Suprapubic skin (tissue), 4 donors: Measurements from ENCODE around the gene SUGT1. TPM values are rescaled to one million over a fixed set of nuclear protein-coding genes. Genes with fewer than 3 reads are reported as not detected.
"Not testable (repeated sequence)": the region's sequence is repeated elsewhere in the genome, so short reads cannot be mapped to it uniquely, and the experiment has no call there.

ENCODE experiments used
- DNase-seq, 2 donors: peaks; one replicate each; pipeline ENCODE4 v3.0.0-alpha.2; 2019; ENCODE audit warnings: low spot score in 2 of 2
- H3K27ac ChIP-seq: fragments of 200-600 bp; sonication (generic); one replicate; pipeline ENCODE4 v1.5.1; 2019
- H3K27me3 ChIP-seq: fragments of 200-600 bp; sonication (generic); one replicate; pipeline ENCODE4 v1.5.1; 2019
- H3K36me3 ChIP-seq: fragments of 200-600 bp; sonication (generic); one replicate; pipeline ENCODE4 v1.5.1; 2019
- H3K4me1 ChIP-seq: fragments of 200-600 bp; sonication (generic); one replicate; pipeline ENCODE4 v1.5.1; 2019
- H3K4me3 ChIP-seq: fragments of 200-600 bp; sonication (generic); one replicate; pipeline ENCODE4 v1.5.1; 2019; ENCODE audit warnings: mild to moderate bottlenecking
- H3K9me3 ChIP-seq: fragments of 200-600 bp; sonication (generic); one replicate; pipeline ENCODE4 v1.5.1; 2019
- EP300 ChIP-seq: sonication (generic); formaldehyde crosslinking; IDR thresholded peaks from one replicate; pipeline ENCODE4 v1.6.1; 2017; ENCODE audit warnings: antibody characterized with exemption
- POLR2A ChIP-seq, 2 donors: fragments of 450-650 bp; IDR thresholded peaks; one replicate each; pipeline ENCODE4 v1.6.1; 2017; ENCODE audit warnings: antibody characterized with exemption in 2 of 2, mild to moderate bottlenecking in 2 of 2, moderate library complexity in 2 of 2
- POLR2AphosphoS5 ChIP-seq, 3 donors: sonication (generic); formaldehyde crosslinking; IDR thresholded peaks; one replicate each; pipeline ENCODE4 v1.6.1; 2017; ENCODE audit warnings: antibody characterized with exemption in 3 of 3
- WGBS: methylation state at CpG from one replicate; pipeline ENCODE4 v1.1.5; 2018; 5-methylcytosine and 5-hydroxymethylcytosine counted together
- total RNA-seq, 4 donors: library from RNA; depleted of rRNA; stranded (reverse); fragments of >200 nt; gene quantifications; one replicate each; pipeline ENCODE4 v1.1.0, GENCODE V29; 2016
- TF ChIP-seq, protein P1 (sequence below), 2 donors: fragments of 200-600 bp in 1 of 2; fragments of 450-650 bp in 1 of 2; sonication (generic) in 1 of 2; IDR thresholded peaks; one replicate each; pipeline ENCODE4 v1.5.1; 2016 to 2019; ENCODE audit warnings: antibody characterized with exemption in 2 of 2, mild to moderate bottlenecking in 1 of 2, moderate library complexity in 1 of 2

Gene SUGT1
- total RNA-seq, 4 donors from 2014 or later, result 23.7 to 38.2 (median 28.8) TPM

DNA sequence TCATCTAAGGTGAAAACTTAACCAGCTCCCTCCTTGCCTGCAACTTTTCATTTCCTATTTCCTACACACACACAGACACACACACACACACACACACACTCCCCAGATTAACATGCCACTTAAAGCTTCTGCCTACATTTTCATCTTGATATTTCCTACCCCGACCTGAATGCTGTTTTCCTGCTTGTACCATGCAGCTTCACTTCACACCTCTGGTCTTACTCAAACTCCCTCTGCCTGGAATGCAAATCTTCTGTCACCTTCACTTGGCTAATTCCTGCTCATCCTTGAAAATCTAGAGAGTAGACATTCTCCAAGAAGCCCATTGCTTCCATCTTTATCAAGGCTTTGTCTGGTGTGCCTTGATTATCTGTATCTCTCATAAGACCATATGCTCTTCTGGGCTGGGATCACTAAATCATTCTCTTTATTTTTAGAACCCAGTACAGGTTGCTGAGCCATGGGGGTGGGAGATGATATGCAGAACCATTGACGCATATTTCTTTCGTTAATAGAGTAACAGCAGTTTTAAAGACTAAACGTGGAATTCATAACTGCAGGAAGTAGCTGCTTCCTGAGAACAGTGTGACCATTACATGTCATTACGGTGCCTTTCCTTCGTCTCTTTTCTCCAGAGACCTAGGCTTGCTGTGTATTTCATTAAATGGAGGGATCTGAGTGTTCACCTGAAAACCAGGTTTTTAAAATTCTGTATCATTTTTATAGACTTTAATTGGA lies 49.3 kb downstream of the SUGT1 start:
- no peaks in the 10 kb centered on the region for H3K4me1 ChIP-seq
- H3K27me3 ChIP-seq, result no peaks in the 10 kb centered on the region
- no peak for DNase-seq
- H3K4me3 ChIP-seq, result no peak overlapping the region
- TF ChIP-seq EP300, result no peak
- TF ChIP-seq, protein P1, sequence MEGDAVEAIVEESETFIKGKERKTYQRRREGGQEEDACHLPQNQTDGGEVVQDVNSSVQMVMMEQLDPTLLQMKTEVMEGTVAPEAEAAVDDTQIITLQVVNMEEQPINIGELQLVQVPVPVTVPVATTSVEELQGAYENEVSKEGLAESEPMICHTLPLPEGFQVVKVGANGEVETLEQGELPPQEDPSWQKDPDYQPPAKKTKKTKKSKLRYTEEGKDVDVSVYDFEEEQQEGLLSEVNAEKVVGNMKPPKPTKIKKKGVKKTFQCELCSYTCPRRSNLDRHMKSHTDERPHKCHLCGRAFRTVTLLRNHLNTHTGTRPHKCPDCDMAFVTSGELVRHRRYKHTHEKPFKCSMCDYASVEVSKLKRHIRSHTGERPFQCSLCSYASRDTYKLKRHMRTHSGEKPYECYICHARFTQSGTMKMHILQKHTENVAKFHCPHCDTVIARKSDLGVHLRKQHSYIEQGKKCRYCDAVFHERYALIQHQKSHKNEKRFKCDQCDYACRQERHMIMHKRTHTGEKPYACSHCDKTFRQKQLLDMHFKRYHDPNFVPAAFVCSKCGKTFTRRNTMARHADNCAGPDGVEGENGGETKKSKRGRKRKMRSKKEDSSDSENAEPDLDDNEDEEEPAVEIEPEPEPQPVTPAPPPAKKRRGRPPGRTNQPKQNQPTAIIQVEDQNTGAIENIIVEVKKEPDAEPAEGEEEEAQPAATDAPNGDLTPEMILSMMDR (IDR thresholded peaks at IDR 0.05), result no peak
- TF ChIP-seq POLR2A (IDR thresholded peaks at IDR 0.05), result no peak
- no peak for TF ChIP-seq POLR2AphosphoS5 (IDR thresholded peaks at IDR 0.05)
- H3K27ac ChIP-seq, result no peak overlapping the region
- 63% methylated on average over 6 of the region's 6 CpGs for WGBS
- no peaks in the 10 kb centered on the region for H3K36me3 ChIP-seq
- no peaks in the 10 kb centered on the region for H3K9me3 ChIP-seq

DNA sequence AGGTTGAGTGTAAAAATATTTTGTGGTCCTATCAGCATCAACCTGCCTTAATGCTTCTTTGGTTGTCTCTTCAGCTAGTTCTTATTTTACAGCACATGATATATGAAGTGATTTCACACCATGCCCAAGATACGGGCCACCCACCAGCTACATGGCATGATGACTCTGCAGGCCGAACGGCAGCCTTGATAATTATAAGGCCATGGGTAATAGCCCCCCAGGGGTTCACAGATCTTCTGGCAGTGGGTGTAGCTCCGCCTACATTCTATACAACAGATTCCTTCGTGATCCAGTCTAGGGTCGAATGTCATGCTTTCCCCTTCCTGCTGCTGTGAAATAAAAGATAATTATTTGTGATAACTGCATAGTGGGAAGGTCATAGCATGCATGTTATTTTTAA lies 50.8 kb downstream of the SUGT1 start:
- no peak overlapping the region for H3K4me3 ChIP-seq
- no peak overlapping the region for H3K27ac ChIP-seq
- WGBS, result 50% methylated on average over 6 of the region's 6 CpGs
- H3K27me3 ChIP-seq, result no peaks in the 10 kb centered on the region
- no peaks in the 10 kb centered on the region for H3K9me3 ChIP-seq
- H3K36me3 ChIP-seq, result no peaks in the 10 kb centered on the region
- no peaks in the 10 kb centered on the region for H3K4me1 ChIP-seq
- TF ChIP-seq POLR2AphosphoS5 (IDR thresholded peaks at IDR 0.05) (no peak), POLR2A (IDR thresholded peaks at IDR 0.05) (no peak), EP300 (no peak)
- TF ChIP-seq, protein P1 (IDR thresholded peaks at IDR 0.05), result no peak
- DNase-seq, result no peak

DNA sequence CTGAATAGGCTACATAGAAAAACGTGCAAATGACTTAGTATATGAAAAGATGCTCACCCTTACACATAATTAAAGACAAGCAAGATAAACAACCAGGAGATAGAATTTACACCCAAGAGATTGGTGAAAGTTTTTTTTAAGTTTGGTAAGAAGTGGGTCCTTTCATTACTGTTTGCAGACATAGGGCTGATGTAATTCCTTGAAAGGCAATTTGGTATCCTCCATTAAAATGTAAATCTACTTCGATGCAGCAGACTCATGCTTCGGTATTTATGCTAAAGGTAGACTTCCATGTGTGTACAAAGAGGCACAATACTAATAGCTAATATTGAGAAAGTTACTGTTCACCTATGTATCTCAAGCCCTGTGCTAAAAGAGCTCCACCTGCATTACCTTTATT lies 53.4 kb downstream of the SUGT1 start:
- Histone ChIP-seq H3K9me3 (no peaks in the 10 kb centered on the region), H3K27ac (no peak overlapping the region), H3K27me3 (no peaks in the 10 kb centered on the region), H3K4me3 (no peak overlapping the region), H3K4me1 (peaks cover under 1% of the 10 kb centered on the region), H3K36me3 (no peaks in the 10 kb centered on the region)
- no peak for DNase-seq
- WGBS, result 78% methylated on average over 3 of the region's 3 CpGs
- TF ChIP-seq, protein P1 (IDR thresholded peaks at IDR 0.05), result no peak
- no peak for TF ChIP-seq EP300
- no peak for TF ChIP-seq POLR2A (IDR thresholded peaks at IDR 0.05)
- TF ChIP-seq POLR2AphosphoS5 (IDR thresholded peaks at IDR 0.05), result no peak

DNA sequence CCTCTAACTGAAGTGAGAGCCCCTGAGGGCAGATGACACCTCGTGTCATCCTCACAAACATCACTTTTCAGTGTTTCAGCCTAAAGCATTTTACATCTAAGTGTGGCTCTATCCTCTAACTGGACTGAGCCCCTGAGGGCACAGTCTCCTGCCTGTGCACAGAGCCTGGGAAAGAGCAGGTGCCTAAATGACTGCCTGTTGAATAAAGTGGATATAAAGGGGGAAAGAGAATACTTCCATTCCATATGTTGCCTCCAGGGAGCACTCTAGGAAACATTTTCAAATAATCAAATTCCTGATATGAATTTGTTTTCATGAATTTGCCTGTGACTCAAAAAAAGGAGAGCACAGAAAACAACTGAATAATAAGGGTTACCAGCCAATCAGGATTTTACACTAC lies 54.7 kb downstream of the SUGT1 start:
- Histone ChIP-seq H3K27ac (no peak overlapping the region), H3K4me3 (no peak overlapping the region), H3K27me3 (no peaks in the 10 kb centered on the region), H3K9me3 (no peaks in the 10 kb centered on the region), H3K36me3 (no peaks in the 10 kb centered on the region), H3K4me1 (peaks cover 4% of the 10 kb centered on the region)
- WGBS, result 44% methylated on average over 1 of the region's 1 CpG
- TF ChIP-seq POLR2AphosphoS5 (IDR thresholded peaks at IDR 0.05) (no peak), POLR2A (IDR thresholded peaks at IDR 0.05) (no peak), EP300 (no peak)
- TF ChIP-seq, protein P1 (IDR thresholded peaks at IDR 0.05), result no peak
- no peak for DNase-seq

DNA sequence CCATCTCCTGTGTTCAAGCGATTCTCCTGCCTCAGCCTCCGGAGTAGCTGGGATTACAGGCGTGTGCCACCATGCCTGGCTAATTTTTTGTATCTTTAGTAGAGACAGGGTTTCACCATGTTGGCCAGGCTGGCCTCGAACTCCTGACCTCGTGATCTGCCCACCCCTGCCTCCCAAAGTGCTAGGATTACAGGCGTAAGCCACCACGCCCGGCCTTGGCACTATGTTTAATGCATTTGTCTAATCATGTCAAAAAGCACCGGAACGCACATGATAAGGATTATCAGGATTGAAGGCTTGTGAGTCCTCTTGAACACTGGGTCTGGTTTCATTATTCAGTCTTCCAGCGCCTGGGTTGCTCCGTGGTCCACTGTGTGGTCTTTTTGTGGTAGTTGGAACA lies 55.6 kb downstream of the SUGT1 start:
- DNase-seq, H3K4me1 ChIP-seq, H3K9me3 ChIP-seq, H3K4me3 ChIP-seq, H3K27ac ChIP-seq, H3K27me3 ChIP-seq, H3K36me3 ChIP-seq: not testable (repeated sequence)
- 79% methylated on average over 12 of the region's 12 CpGs for WGBS

DNA sequence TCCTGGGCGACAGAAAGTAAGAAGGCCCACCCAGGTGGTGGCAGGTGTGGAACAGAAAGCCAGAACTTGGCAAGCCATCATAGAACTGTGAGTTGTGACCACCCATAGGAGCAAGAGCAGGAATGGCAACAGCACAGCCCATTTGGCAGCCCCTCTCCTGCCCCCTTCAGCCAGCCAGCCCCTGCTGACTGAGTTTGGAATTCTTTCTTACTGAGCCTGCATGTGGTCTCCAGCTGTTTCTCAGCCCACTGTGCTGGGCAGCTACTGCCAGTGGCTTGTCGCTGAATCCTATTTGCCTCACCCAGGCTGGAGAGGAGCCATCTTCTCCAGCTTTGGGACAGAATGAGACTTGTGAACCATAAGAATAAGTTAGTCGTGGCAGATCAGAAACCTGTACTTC lies 58.6 kb downstream of the SUGT1 start:
- TF ChIP-seq, protein P1 (IDR thresholded peaks at IDR 0.05), result no peak
- no peak for TF ChIP-seq EP300
- TF ChIP-seq POLR2AphosphoS5 (IDR thresholded peaks at IDR 0.05), result no peak
- no peak for TF ChIP-seq POLR2A (IDR thresholded peaks at IDR 0.05)
- no peak for DNase-seq
- WGBS, result 69% methylated on average over 3 of the region's 3 CpGs

More for the DNA sequence above, 58.6 kb downstream of the SUGT1 start:
- Histone ChIP-seq H3K27me3 (no peaks in the 10 kb centered on the region), H3K9me3 (no peaks in the 10 kb centered on the region), H3K4me3 (no peak overlapping the region), H3K4me1 (peaks cover 4% of the 10 kb centered on the region), H3K36me3 (no peaks in the 10 kb centered on the region), H3K27ac (no peak overlapping the region)
